ENCODE data around the gene CHM. TPM values are rescaled to one million over a fixed set of nuclear protein-coding genes. Genes with fewer than 3 reads are reported as not detected.
"Not testable (repeated sequence)": the region's sequence is repeated elsewhere in the genome, so short reads cannot be mapped to it uniquely, and the experiment has no call there.

Gene CHM
- polyA plus RNA-seq, 4 donors = 29.0 to 34.7 (median 32.3) TPM

GRCh38 chrX:85998954-85999353 is 48.4 kb downstream of the CHM start:
- DNase-seq (ENCODE audit: low read depth in 4 of 4, low spot score in 3 of 4) = no peak

- no peak for DNase-seq (ENCODE audit: low read depth in 4 of 4, low spot score in 3 of 4)
These were observed 50.8 kb downstream of the CHM start for GRCh38 chrX:85996555-85996954.

DNA sequence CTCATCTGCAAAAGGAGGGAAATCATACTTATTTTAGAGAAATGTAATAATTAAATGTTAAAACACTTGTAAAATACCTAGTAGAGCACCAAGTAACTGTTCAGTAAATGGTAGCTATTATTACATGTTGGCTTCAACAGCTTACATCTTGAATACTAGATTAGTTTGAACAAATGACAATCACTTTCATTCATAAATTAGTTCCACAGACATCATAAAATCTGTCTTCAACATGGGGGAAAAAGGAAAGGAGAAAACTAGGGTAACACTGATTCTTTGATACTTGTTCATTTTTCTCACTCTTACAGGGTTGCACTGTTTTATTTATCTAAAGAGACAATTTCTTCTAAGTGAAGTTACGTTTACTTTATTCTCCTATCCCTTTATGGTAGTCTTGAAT is 51.7 kb downstream of the CHM start:
- no peak for DNase-seq (ENCODE audit: low read depth in 4 of 4, low spot score in 3 of 4)

- no peak for DNase-seq (ENCODE audit: low read depth in 4 of 4, low spot score in 3 of 4)
These were observed 52.6 kb downstream of the CHM start for GRCh38 chrX:85994797-85995196.

GRCh38 chrX:85994228-85994627 is 53.1 kb downstream of the CHM start:
- no peak for DNase-seq (ENCODE audit: low read depth in 4 of 4, low spot score in 3 of 4)

- DNase-seq (ENCODE audit: low read depth in 4 of 4, low spot score in 3 of 4) = no peak
These were observed 53.7 kb downstream of the CHM start for GRCh38 chrX:85993539-85994197.

GRCh38 chrX:85992811-85993229 is 54.5 kb downstream of the CHM start:
- no peak for DNase-seq (ENCODE audit: low read depth in 4 of 4, low spot score in 3 of 4)

GRCh38 chrX:85988353-85988752 is 59.0 kb downstream of the CHM start:
- DNase-seq (ENCODE audit: low read depth in 4 of 4, low spot score in 3 of 4) = no peak

- no peak for DNase-seq (ENCODE audit: low read depth in 4 of 4, low spot score in 3 of 4)
These were observed 67.1 kb downstream of the CHM start for GRCh38 chrX:85980286-85980685.

GRCh38 chrX:85977218-85977617 is 70.1 kb downstream of the CHM start:
- DNase-seq (ENCODE audit: low read depth in 4 of 4, low spot score in 3 of 4) = no peak

- DNase-seq (ENCODE audit: low read depth in 4 of 4, low spot score in 3 of 4) = not testable (repeated sequence)
These were observed 75.0 kb downstream of the CHM start for GRCh38 chrX:85972351-85972750.

DNA sequence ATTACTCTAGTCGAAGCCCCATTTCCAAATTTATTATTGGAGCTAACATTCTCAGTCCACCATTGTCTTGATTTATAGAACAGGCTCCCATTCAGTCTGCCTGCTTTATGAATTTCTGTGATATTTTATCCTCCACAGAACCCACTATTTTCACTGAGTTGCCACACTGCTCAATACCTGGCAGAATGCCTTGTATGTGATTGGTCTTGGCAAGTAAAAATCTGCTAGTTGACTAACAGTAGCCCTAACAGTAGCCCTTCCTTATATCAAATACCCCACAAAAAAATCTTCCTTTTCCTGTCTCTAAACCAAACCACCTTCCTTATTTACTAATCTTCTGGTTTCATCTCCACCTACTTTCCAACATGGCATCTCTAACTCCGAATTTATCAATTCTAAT is 82.6 kb downstream of the CHM start:
- no peak for DNase-seq (ENCODE audit: low read depth in 4 of 4, low spot score in 3 of 4)

DNA sequence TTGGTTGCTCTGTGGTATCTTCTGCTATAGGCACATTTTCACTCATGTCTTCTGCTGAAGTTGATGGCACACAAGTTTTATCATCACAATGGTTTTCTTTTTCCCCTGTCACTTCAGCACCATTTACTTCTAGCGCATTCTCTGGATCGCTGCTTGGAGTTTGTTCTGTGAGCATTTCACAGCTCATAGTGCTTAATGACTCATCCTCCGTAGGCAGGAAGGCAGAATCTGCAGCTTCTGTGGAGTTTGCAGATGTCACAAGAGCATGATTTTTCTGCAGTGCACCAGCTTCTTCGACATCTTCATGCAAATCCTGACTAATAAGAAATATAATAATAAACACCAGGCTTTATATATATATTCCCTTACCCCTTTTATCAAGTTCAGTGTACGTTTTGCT is 83.6 kb downstream of the CHM start:
- no peak for DNase-seq (ENCODE audit: low read depth in 4 of 4, low spot score in 3 of 4)

- no peak for DNase-seq (ENCODE audit: low read depth in 4 of 4, low spot score in 3 of 4)
These were observed 91.8 kb downstream of the CHM start for GRCh38 chrX:85955510-85955909.

- DNase-seq (ENCODE audit: low read depth in 4 of 4, low spot score in 3 of 4) = not testable (repeated sequence)
These were observed 102.6 kb downstream of the CHM start for GRCh38 chrX:85944751-85945150.

GRCh38 chrX:85941275-85941674 is 106.1 kb downstream of the CHM start:
- no peak for DNase-seq (ENCODE audit: low read depth in 4 of 4, low spot score in 3 of 4)

DNA sequence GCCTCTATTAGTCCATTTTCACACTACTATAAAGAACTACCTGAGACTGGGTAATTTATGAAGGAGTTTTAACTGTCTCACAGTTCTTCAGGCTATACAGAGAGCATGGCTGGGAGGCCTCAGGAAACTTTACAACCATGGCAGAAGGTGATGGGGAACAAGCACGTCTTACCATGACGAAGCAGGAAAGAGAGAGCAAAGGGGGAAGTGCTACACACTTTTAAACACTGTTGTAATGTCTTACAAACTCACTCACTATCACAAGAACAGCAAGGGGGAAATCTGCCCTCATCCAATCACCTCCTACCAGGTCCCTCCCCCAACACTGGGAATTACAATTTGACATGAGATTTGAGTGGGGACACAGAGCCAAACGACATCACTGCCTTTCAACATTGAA is 107.4 kb downstream of the CHM start:
- DNase-seq (ENCODE audit: low read depth in 4 of 4, low spot score in 3 of 4) = not testable (repeated sequence)

DNA sequence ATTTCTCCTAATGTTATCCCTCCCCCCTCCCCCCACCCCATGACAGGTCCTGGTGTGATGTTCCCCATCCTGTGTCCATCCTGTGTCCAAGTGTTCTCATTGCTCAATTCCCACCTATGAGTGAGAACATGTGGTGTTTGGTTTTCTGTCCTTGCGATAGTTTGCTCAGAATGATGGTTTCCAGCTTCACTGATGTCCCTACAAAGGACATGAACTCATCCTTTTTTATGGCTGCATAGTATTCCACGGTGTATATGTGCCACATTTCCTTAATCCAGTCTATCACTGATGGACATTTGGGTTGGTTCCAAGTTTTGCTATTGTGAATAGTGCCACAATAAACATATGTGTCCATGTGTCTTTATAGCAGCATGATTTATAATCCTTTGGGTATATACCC is 113.0 kb downstream of the CHM start:
- DNase-seq (ENCODE audit: low read depth in 4 of 4, low spot score in 3 of 4) = not testable (repeated sequence)

DNA sequence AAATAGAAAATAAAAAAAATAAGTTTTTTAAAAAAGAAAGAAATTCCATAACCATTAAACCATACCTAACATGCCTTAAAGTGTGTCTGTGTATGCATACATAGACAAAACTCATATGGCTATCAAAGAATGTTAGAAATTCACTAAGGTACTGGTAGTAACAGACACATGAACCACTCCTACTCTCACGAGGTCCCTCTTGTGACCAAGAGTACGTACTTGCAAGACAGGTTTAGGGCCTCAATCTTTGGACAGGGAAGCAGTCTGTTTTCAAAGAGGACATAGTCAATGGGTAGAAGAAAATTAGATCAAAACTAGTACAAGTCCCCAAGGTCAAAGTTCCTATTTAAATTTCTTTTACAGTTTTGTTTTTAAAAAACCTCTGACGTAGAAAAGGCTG is 117.3 kb downstream of the CHM start:
- no peak for DNase-seq (ENCODE audit: low read depth in 4 of 4, low spot score in 3 of 4)

DNA sequence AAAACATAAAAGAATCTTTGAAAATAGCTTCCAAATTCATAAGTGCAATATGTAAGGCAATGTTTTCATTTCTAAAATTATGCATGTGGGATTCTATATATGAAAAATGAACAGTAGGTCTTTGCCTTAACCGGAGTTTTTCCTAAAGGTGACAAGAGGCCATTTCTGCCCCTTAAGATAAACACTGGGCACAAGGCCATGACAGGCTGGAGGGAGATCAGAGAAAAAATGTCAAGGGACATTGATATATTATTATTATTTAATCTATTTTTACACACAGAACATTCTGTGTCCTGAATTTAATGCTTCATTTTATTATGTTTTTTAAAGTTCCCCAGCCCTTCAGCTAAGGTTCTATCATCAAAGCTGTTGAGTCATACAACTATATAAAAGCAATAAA is 118.8 kb downstream of the CHM start:
- DNase-seq (ENCODE audit: low read depth in 4 of 4, low spot score in 3 of 4) = no peak

- DNase-seq (ENCODE audit: low read depth in 4 of 4, low spot score in 3 of 4) = no peak
These were observed 119.6 kb downstream of the CHM start for GRCh38 chrX:85927740-85928139.

- no peak for DNase-seq (ENCODE audit: low read depth in 4 of 4, low spot score in 3 of 4)
These were observed 124.5 kb downstream of the CHM start for GRCh38 chrX:85922821-85923220.

- DNase-seq (ENCODE audit: low read depth in 4 of 4, low spot score in 3 of 4) = not testable (repeated sequence)
These were observed 130.6 kb downstream of the CHM start for GRCh38 chrX:85916656-85917280.

Data from right renal pelvis (tissue), 4 donors.